ENCODE measurements around the gene C1GALT1.

Gene C1GALT1

DNA sequence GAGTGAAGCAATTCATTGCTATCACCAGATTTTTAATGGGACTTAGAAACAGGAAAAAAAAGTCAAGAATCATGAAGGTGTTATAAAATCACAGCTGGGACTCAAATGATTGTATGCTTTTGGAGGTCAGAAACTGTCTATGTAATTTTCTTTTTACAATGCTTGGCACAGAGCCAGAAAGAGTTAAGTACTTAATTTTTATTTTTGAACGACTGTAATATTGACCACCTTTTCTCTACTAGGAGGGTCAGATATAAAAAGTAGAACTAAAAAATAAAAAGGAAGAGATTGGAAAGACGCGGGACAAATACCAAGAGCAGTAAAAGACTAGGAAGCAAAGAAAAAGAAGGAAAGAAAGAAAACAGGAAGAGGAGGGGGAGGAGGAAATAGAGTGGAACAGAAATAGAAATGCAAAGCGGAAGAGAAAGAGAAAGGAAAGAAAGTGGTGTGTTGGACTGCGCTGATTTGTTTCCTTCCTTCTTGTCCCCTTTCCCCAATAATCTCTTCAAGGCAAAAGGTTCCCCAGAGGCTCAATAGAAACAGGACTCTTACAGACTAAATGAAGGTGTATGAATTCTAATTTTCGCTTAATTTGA, 23.2 kb upstream of the C1GALT1 start:
- H3K27ac ChIP-seq: no peak overlapping the region
- TF ChIP-seq, protein P1, sequence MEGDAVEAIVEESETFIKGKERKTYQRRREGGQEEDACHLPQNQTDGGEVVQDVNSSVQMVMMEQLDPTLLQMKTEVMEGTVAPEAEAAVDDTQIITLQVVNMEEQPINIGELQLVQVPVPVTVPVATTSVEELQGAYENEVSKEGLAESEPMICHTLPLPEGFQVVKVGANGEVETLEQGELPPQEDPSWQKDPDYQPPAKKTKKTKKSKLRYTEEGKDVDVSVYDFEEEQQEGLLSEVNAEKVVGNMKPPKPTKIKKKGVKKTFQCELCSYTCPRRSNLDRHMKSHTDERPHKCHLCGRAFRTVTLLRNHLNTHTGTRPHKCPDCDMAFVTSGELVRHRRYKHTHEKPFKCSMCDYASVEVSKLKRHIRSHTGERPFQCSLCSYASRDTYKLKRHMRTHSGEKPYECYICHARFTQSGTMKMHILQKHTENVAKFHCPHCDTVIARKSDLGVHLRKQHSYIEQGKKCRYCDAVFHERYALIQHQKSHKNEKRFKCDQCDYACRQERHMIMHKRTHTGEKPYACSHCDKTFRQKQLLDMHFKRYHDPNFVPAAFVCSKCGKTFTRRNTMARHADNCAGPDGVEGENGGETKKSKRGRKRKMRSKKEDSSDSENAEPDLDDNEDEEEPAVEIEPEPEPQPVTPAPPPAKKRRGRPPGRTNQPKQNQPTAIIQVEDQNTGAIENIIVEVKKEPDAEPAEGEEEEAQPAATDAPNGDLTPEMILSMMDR (conservative IDR thresholded peaks at IDR 0.05): no peak

DNA sequence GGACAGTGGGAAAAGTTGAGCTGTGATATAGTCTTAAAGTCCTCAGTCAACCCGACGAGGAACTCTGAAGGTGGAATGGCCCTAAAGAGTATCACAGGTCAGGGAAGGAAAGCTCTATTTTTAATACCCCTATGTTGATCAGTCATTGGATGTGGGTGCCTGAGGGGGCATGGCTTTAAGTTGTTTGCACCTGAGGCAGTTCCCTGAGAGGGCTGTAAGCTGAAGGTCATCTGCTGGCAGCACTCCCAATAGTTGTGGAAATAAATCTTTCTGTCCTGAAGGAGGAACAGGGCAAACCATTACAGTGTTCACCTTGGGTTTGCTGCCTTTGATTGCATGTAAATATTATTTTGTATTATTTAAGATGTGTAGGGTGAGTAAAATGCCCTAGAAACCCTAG, 17.8 kb upstream of the C1GALT1 start:
- TF ChIP-seq, protein P1 (conservative IDR thresholded peaks at IDR 0.05): no peak
- no peak overlapping the region for H3K27ac ChIP-seq

DNA sequence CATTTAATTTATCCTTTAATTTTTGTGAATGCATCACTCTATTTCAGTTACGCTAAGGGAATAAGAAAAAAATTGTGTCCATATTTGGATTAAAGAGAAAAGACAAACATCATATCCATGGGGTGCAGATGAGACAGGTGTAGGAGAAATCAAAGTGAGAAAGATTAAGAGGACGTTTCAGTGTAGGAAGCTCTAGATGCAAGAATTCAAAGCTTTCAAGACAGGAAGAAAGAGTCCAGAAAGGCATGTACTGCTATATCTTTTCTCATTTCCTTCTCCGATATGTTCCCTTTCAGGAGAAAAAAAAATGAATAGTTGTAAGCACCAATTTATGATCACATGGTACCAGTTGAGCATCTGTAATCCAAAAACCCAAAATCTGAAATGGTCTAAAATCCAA, 17.0 kb upstream of the C1GALT1 start:
- no peak overlapping the region for H3K27ac ChIP-seq
- TF ChIP-seq, protein P1 (conservative IDR thresholded peaks at IDR 0.05): no peak

DNA sequence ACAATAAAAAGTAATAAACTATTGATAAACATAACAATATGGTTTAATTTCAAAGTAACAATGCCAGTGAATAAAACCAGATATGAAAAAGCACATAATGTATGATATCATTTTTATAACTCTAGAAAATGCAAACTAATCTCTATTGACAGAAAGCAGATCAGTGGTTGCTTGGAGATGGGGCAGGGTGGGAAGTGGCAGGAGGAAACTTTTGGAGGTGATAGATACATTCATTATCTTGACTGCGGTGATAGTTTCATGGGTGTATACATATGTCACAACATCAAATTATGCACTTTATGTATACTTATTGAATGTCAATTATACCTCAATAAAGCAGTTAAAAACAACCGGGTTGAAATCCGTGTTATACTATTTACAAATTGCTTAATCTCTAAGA, 16.0 kb upstream of the C1GALT1 start:
- H3K27ac ChIP-seq: no peak overlapping the region
- TF ChIP-seq, protein P1 (conservative IDR thresholded peaks at IDR 0.05): no peak

DNA sequence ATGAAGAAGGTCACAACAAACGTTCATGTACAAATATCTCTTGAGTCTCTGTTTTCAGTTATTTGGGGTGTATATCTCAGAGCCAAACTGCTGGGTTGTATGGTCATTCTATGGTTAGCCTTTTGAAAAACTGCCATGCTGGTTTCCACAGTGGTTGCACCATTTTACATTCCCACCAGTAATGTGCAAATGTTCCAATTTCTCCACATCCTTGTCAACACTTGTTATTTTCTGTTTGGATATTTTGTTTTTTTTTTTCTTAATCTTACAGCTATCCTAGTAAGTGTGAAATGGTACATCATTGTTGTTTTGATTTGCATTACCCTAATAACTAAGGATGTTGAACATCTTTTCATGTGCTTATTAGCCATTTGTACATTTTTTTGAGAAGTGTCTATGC, 13.0 kb upstream of the C1GALT1 start:
- TF ChIP-seq, protein P1 (conservative IDR thresholded peaks at IDR 0.05): no peak
- no peak overlapping the region for H3K27ac ChIP-seq

DNA sequence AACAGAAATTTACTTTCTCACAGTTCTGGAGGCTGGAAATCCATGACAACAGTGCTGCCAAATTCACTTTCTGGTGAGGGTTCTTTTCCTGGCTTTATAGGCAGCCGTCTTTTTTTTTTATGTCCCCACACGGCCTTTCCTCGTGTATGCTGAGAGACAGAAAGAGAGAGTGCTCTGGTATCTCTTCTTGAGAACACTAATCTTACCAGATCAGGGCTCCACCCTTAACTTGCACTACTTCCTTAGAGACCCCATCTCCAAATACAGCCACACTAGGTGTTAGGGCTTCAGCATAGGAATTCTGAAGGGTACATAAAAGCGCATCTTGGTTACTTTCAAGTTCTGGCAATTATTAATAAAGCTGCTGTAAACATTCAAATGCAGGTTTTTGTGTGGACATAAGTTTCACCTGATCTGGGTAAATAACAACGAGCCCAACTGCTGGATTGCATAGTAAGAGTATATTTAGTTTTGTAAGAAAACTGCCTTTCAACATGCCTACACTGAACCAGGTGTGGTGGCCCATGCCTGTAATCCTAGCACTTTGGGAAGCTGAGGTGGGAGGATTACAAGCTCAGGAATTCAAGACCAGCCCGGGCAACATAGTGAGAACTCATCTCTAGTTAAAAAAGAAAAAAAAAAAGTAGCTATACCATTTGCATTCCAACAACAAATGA, 8.2 kb upstream of the C1GALT1 start:
- H3K27ac ChIP-seq: no peak overlapping the region
- TF ChIP-seq, protein P1 (conservative IDR thresholded peaks at IDR 0.05): no peak

DNA sequence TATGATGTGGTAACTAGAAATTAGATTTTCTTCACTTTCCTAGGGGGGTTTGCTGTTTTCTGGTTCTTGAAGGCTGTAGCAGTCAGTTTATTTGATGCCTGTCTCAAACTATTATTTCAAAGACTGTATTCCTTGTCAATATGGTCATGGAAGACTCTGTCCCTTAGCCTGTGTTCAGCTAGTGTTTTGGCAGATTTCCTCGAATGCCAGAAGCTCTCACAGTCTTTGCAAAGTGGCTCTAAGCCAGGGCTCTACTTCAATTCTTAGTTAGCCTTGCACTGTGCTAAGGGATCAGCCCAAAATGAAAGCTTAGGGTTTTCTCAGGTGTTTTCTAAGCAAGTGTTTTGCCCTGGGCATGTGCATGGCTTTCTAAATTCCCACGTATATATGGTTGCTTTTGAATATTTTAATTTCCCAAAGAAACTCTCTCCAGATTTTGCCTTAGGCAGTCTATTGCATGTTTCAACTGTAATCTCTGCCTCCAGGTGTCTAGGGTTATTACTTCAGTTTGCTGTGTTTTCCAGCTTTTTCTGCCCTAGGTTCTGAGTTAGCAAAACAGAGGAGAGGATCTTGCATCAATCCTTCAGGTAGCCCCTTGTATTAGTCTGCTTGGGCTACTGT, 7.2 kb upstream of the C1GALT1 start:
- no peak overlapping the region for H3K27ac ChIP-seq
- TF ChIP-seq, protein P1 (conservative IDR thresholded peaks at IDR 0.05): no peak

Measured in VCaP (cell line).